ENCODE data around the gene TET1.
A peak's percentile ranks its signal among the peaks of the same experiment; 100 is the strongest.

Gene TET1

DNA sequence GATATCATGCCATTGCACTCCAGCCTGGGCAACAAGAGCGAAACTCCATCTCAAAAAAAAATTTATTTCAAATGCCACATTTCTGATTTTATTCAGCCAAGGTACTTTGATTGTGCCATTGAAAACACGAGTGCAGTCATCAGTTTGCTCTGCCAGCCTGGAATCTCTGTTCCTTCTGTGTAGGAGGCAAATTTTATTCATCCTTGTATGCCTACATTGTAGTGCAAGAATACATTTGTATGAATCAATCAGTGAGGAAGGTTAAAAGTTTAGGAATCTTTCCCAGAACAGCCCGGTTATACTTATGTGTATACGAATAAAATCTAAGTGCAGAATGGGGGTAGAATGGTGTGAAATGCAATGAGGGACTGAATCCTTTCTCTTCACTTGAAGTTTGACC is 886 bp upstream of the TET1 start:
- TF ChIP-seq, protein P1, sequence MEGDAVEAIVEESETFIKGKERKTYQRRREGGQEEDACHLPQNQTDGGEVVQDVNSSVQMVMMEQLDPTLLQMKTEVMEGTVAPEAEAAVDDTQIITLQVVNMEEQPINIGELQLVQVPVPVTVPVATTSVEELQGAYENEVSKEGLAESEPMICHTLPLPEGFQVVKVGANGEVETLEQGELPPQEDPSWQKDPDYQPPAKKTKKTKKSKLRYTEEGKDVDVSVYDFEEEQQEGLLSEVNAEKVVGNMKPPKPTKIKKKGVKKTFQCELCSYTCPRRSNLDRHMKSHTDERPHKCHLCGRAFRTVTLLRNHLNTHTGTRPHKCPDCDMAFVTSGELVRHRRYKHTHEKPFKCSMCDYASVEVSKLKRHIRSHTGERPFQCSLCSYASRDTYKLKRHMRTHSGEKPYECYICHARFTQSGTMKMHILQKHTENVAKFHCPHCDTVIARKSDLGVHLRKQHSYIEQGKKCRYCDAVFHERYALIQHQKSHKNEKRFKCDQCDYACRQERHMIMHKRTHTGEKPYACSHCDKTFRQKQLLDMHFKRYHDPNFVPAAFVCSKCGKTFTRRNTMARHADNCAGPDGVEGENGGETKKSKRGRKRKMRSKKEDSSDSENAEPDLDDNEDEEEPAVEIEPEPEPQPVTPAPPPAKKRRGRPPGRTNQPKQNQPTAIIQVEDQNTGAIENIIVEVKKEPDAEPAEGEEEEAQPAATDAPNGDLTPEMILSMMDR (IDR thresholded peaks at IDR 0.05; ENCODE audit: borderline replicate concordance, insufficient read depth, low read depth, low read length) = no peak

DNA sequence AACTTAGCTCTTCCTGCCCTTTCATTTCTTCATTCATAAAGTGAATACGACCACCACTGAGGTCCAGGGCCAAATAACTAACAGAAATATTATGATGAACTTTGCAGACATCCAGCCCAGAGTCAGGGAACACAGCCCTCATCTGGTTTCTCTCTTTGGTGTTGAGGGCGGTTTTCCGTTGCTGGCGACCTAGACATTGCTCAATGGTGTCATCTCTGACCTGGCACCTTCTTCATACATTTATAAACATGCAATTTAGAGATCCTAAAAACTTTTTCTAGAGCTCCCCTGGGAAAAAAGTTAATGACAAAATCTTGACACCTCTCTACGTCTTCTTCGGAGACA is 324 bp upstream of the TET1 start:
- H3K4me3 ChIP-seq (ENCODE audit: low read depth, low read length) = no peak overlapping the region
- TF ChIP-seq, protein P1 (IDR thresholded peaks at IDR 0.05; ENCODE audit: borderline replicate concordance, insufficient read depth, low read depth, low read length) = no peak

More for the DNA sequence above, 886 bp upstream of the TET1 start:
- H3K4me3 ChIP-seq (ENCODE audit: low read depth, low read length) = no peak overlapping the region

DNA sequence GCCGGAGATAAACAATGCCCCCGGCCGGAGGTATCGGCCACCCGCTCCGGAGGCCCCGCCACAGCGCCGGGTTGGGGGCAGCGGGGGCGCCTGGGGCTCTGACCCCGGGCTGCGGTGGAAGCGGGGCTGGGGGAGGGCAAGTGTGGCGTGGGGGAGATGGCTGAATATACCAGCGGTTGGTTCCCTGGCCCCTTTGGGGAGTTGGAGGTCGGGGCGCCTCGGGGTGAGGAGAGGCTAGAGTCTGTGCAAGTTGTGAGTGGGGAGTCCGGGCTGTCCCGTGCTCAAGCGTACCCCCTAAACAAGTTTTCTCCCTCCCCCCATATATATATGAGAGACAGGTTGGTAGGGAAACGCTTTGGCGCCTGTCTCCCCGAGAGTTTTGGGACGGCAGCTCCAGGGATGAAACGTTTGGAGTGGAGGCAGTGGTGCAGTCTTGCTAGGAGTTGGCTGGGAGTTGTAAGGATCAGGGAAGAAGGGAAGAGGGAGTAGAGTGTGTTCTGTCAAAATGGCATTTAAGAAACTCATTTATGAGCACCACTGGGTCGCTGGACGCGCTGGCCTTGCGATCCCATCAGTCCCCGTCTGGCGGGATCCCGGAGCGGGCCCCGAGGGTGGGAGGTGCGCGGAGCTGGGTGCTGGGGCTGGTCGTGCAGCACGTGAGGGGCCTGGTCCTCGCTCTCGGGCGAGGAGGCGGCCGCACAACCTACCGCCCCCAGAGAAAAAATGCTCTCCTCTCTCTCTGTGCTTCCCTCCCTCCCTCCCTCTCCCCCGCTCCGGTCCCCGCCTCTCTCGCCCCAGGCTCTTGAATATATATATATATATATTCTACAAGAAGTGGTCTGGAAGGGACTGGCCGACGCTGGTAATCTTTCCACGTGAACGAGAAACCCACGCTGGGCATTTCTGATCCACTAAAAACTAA is 1.1 kb downstream of the TET1 start:
- peak overlapping the region; percentile 60 for H3K4me3 ChIP-seq (ENCODE audit: low read depth, low read length)
- TF ChIP-seq, protein P1 (IDR thresholded peaks at IDR 0.05; ENCODE audit: borderline replicate concordance, insufficient read depth, low read depth, low read length) = no peak

DNA sequence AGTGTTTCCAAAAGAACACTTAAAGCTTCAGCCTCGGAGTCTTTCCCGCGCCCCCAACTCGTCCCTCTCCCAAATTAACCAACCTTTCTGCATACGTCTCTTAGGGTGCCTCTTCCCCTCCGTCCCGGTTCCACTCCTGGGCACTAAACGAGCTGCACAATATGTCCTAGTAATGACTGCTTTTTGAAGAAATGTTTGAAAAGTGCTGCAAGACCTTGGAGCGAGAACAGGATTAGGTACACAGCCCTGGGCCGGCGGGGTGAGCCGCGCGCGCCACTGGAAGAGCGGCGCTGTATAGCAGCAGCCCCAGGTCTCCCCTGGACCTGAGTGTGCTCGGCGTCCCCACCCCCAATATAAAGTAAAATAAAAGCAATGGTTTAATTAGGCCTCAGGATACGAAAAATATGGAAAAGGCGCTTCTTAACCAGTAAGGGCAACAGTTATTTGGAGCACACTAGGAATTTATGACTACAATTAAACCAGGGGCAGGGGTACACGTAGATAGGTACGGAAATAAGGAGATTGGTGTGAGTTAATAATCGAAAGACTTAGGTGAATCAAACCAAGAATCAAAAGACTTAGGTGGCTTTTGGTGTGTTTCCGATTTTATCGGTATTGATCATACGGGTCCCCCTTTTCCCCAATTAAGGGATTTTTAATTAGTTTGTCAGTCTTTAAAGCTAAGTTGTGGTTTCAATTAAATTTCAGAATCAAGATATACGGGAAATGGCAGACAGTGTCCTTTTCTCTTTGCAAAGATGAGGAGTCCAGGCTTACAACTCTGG is 1.9 kb downstream of the TET1 start:
- H3K4me3 ChIP-seq (ENCODE audit: low read depth, low read length) = no peak overlapping the region
- TF ChIP-seq, protein P1 (IDR thresholded peaks at IDR 0.05; ENCODE audit: borderline replicate concordance, insufficient read depth, low read depth, low read length) = no peak

DNA sequence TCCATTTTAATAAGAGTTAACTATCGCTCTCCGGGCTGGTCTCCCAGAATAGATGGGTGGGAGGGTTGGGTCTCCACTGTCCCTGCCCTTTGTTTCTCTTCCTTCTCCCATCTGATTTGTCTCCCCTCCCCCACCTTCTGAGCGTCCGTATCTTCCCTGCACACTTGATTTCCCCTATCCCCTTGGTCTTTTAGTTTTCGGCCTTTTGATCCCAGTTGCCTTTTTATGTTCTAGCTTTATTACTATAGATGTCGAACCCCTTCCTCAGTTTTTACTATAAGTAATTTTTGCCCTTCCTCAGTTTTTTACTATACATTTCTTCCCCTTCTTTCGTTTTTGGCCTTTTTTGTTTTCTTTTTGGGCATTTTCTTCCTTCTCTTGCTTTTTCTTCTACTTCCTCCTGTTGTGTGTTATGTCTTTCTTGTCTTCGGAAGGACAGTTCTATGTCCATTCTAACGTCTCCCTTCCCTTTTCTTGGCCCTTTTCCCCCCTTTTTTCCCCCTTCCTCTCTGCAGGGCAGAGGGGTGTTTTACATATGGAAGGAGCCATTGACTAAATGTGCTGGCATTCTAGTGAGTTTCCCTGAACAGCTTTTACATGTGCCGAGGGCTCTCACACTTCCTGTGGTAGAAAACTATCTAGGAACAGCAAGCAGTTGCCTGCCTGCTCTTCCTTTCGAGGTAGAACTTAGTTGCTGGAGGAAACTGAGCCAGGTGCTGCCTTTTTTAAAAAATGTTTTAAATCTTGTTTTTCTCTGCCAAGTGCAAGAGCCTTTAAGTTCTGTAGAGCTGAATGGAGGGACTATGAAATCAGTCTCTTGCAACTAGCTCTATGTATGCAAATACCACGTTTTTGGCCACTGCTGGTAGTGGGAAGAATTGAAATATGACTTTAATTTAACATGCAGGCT is 2.8 kb downstream of the TET1 start:
- TF ChIP-seq, protein P1 (IDR thresholded peaks at IDR 0.05; ENCODE audit: borderline replicate concordance, insufficient read depth, low read depth, low read length) = no peak

DNA sequence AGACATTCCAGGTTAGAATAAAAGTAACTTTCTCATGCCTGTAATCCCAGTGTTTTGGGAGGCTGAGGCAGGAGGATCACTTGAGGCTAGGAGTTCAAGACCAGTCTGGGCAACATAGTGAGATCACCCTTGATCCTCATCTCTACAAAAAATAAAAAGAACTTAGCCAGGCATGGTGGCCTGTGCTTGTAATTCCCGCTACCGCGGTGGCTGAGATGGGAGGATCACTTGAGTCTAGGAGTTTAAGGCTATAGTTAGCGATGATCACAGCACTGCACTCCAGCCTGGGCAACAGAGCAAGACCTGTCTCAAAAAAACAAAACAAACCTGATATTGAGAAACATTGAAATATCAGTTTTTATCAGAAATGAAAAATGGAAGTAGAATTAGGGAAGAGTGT is 4.6 kb downstream of the TET1 start:
- no peak overlapping the region for H3K4me3 ChIP-seq (ENCODE audit: low read depth, low read length)
- TF ChIP-seq, protein P1 (IDR thresholded peaks at IDR 0.05; ENCODE audit: borderline replicate concordance, insufficient read depth, low read depth, low read length) = no peak

More for the DNA sequence above, 2.8 kb downstream of the TET1 start:
- no peak overlapping the region for H3K4me3 ChIP-seq (ENCODE audit: low read depth, low read length)

Data from GM12875 (cell line).